ENCODE results near the gene FAM3C.
A peak's percentile ranks its signal among the peaks of the same experiment; 100 is the strongest.

FAM3C gene

GRCh38 chr7:121385800-121386179 lies 10.3 kb downstream of the FAM3C start:
- H3F3A ChIP-seq (ENCODE audit: insufficient read depth, low read length): peaks cover 10% of the 10 kb centered on the region
- no peaks in the 10 kb centered on the region for H3K9me2 ChIP-seq (replicated peaks; ENCODE audit: insufficient read depth, low read length)
- peaks cover 15% of the 10 kb centered on the region; the same call in 1 of the 2 replicates for H3K36me3 ChIP-seq (replicated peaks; ENCODE audit: insufficient read depth, low read length)
- H3K4me2 ChIP-seq (ENCODE audit: low read depth, low read length): peak overlapping the region; percentile 32
- peaks cover 99% of the 10 kb centered on the region for H3K79me2 ChIP-seq (ENCODE audit: low read length)
- H3K9ac ChIP-seq (ENCODE audit: low read length): no peak overlapping the region
- H2AFZ ChIP-seq (ENCODE audit: low read length): no peak overlapping the region
- H3K27me3 ChIP-seq (replicated peaks; ENCODE audit: insufficient read depth, low read length): no peaks in the 10 kb centered on the region
- H3K4me1 ChIP-seq (ENCODE audit: low read length): peaks cover 33% of the 10 kb centered on the region
- peak overlapping the region; percentile 4; the same call in 1 of the 2 replicates for H3K27ac ChIP-seq (ENCODE audit: low read length)
- H3K9me3 ChIP-seq (replicated peaks; ENCODE audit: insufficient read depth, low read length): no peaks in the 10 kb centered on the region
- H3K4me3 ChIP-seq (ENCODE audit: low read length): no peak overlapping the region
- DNase-seq: peak; percentile 72
- peaks cover 10% of the 10 kb centered on the region; the same call in 1 of the 2 replicates for H4K20me1 ChIP-seq (ENCODE audit: insufficient read depth, low read length)
- no peak for TF ChIP-seq EZH2phosphoT487 (IDR thresholded peaks at IDR 0.05; ENCODE audit: low read length)
- no peak for TF ChIP-seq EZH2 (optimal IDR thresholded peaks at IDR 0.05; ENCODE audit: low read depth, low read length)
- no peak for TF ChIP-seq CTCF (IDR thresholded peaks at IDR 0.05; ENCODE audit: low read length)

GRCh38 chr7:121385056-121385799 lies 10.9 kb downstream of the FAM3C start:
- no peak overlapping the region for H3K9ac ChIP-seq (ENCODE audit: low read length)
- H3K79me2 ChIP-seq (ENCODE audit: low read length): peaks cover 96% of the 10 kb centered on the region
- H3K27me3 ChIP-seq (replicated peaks; ENCODE audit: insufficient read depth, low read length): no peaks in the 10 kb centered on the region
- peaks cover 16% of the 10 kb centered on the region; the same call in 1 of the 2 replicates for H3K36me3 ChIP-seq (replicated peaks; ENCODE audit: insufficient read depth, low read length)
- no peaks in the 10 kb centered on the region for H3K9me2 ChIP-seq (replicated peaks; ENCODE audit: insufficient read depth, low read length)
- no peaks in the 10 kb centered on the region for H3K9me3 ChIP-seq (replicated peaks; ENCODE audit: insufficient read depth, low read length)
- DNase-seq: no peak
- peak overlapping the region; percentile 32 for H3K4me2 ChIP-seq (ENCODE audit: low read depth, low read length)
- H3F3A ChIP-seq (ENCODE audit: insufficient read depth, low read length): peaks cover 10% of the 10 kb centered on the region
- peaks cover 33% of the 10 kb centered on the region for H3K4me1 ChIP-seq (ENCODE audit: low read length)
- H4K20me1 ChIP-seq (ENCODE audit: insufficient read depth, low read length): peaks cover 10% of the 10 kb centered on the region; the same call in 1 of the 2 replicates
- H3K27ac ChIP-seq (ENCODE audit: low read length): no peak overlapping the region
- TF ChIP-seq EZH2 (optimal IDR thresholded peaks at IDR 0.05; ENCODE audit: low read depth, low read length) (no peak), CTCF (IDR thresholded peaks at IDR 0.05; ENCODE audit: low read length) (no peak), EZH2phosphoT487 (IDR thresholded peaks at IDR 0.05; ENCODE audit: low read length) (no peak)
- no peak overlapping the region for H2AFZ ChIP-seq (ENCODE audit: low read length)
- no peak overlapping the region for H3K4me3 ChIP-seq (ENCODE audit: low read length)

GRCh38 chr7:121384265-121384664 lies 11.8 kb downstream of the FAM3C start:
- Histone ChIP-seq H3K9ac (ENCODE audit: low read length) (no peak overlapping the region), H3K27ac (ENCODE audit: low read length) (no peak overlapping the region), H3K4me2 (ENCODE audit: low read depth, low read length) (no peak overlapping the region)

More at GRCh38 chr7:121384265-121384664, 11.8 kb downstream of the FAM3C start:
- peaks cover 95% of the 10 kb centered on the region for H3K79me2 ChIP-seq (ENCODE audit: low read length)
- H3F3A ChIP-seq (ENCODE audit: insufficient read depth, low read length): peaks cover 10% of the 10 kb centered on the region
- H3K9me2 ChIP-seq (replicated peaks; ENCODE audit: insufficient read depth, low read length): no peaks in the 10 kb centered on the region
- H3K27me3 ChIP-seq (replicated peaks; ENCODE audit: insufficient read depth, low read length): no peaks in the 10 kb centered on the region
- peaks cover 33% of the 10 kb centered on the region for H3K4me1 ChIP-seq (ENCODE audit: low read length)
- TF ChIP-seq CTCF (IDR thresholded peaks at IDR 0.05; ENCODE audit: low read length) (no peak), EZH2phosphoT487 (IDR thresholded peaks at IDR 0.05; ENCODE audit: low read length) (no peak), EZH2 (optimal IDR thresholded peaks at IDR 0.05; ENCODE audit: low read depth, low read length) (no peak)
- peaks cover 16% of the 10 kb centered on the region; the same call in 1 of the 2 replicates for H3K36me3 ChIP-seq (replicated peaks; ENCODE audit: insufficient read depth, low read length)
- no peak for DNase-seq
- no peak overlapping the region for H2AFZ ChIP-seq (ENCODE audit: low read length)
- no peak overlapping the region for H3K4me3 ChIP-seq (ENCODE audit: low read length)
- H3K9me3 ChIP-seq (replicated peaks; ENCODE audit: insufficient read depth, low read length): no peaks in the 10 kb centered on the region
- peaks cover 8% of the 10 kb centered on the region; the same call in 1 of the 2 replicates for H4K20me1 ChIP-seq (ENCODE audit: insufficient read depth, low read length)

Data from MM.1S (cell line).